WTC11 (cell line): Measurements from ENCODE around the gene SENP8.

Source experiments
- ATF3 ChIP-seq: sonication (generic); formaldehyde crosslinking; conservative IDR thresholded peaks from 2 replicates; pipeline ENCODE4 v1.8.1; 2022; ENCODE audit warnings: mild to moderate bottlenecking, missing genetic modification reagents
- CTCF ChIP-seq: fragments of 200-600 bp; IDR thresholded peaks from 2 replicates; pipeline ENCODE4 v1.8.0; 2022; ENCODE audit warnings: antibody characterized with exemption
- E2F4 ChIP-seq: sonication (generic); formaldehyde crosslinking; IDR thresholded peaks from 2 replicates; pipeline ENCODE4 v1.8.1; 2022; ENCODE audit warnings: low read depth, mild to moderate bottlenecking, moderate library complexity, missing genetic modification reagents, borderline replicate concordance
- FOXJ3 ChIP-seq: sonication (generic); formaldehyde crosslinking; IDR thresholded peaks from 2 replicates; pipeline ENCODE4 v1.9.0; 2021; ENCODE audit warnings: missing genetic modification reagents, mild to moderate bottlenecking, borderline replicate concordance
- MAX ChIP-seq: sonication (generic); formaldehyde crosslinking; IDR thresholded peaks from 2 replicates; pipeline ENCODE4 v1.8.0; 2022; ENCODE audit warnings: mild to moderate bottlenecking, missing genetic modification reagents
- NFATC4 ChIP-seq: fragments of 250-450 bp; sonication (Bioruptor Pico); IDR thresholded peaks from 2 replicates; pipeline ENCODE4 v1.9.0; 2021; ENCODE audit warnings: mild to moderate bottlenecking
- PRRX2 ChIP-seq: fragments of 250-450 bp; sonication (Bioruptor Pico); IDR thresholded peaks from 2 replicates; pipeline ENCODE4 v1.8.0; 2021; ENCODE audit warnings: mild to moderate bottlenecking
- SOX15 ChIP-seq: fragments of 250-450 bp; sonication (Bioruptor Pico); IDR thresholded peaks from 2 replicates; pipeline ENCODE4 v1.9.0; 2021; ENCODE audit warnings: mild to moderate bottlenecking
- TP53 ChIP-seq: sonication (generic); formaldehyde crosslinking; IDR thresholded peaks from 2 replicates; pipeline ENCODE4 v1.8.1; 2023; ENCODE audit warnings: mild to moderate bottlenecking, missing genetic modification reagents
- USF2 ChIP-seq: sonication (generic); formaldehyde crosslinking; IDR thresholded peaks from 2 replicates; pipeline ENCODE4 v1.8.1; 2023; ENCODE audit warnings: mild to moderate bottlenecking, missing genetic modification reagents, moderate library complexity
- ZBTB43 ChIP-seq: sonication (generic); formaldehyde crosslinking; IDR thresholded peaks from 2 replicates; pipeline ENCODE4 v1.8.1; 2023; ENCODE audit warnings: mild to moderate bottlenecking, missing genetic modification reagents
- ZSCAN18 ChIP-seq: fragments of 250-450 bp; sonication (Bioruptor Pico); IDR thresholded peaks from 2 replicates; pipeline ENCODE4 v2.1.2; 2022; ENCODE audit warnings: mild to moderate bottlenecking, moderate library complexity

- no peak for TF ChIP-seq NFATC4 (CRISPR knock-in tag)
- no peak for TF ChIP-seq CTCF
- no peak for TF ChIP-seq FOXJ3 (CRISPR knock-in tag)
- TF ChIP-seq ATF3 (CRISPR knock-in tag): no peak
- TF ChIP-seq TP53: no peak
- no peak for TF ChIP-seq USF2 (CRISPR knock-in tag)
- TF ChIP-seq ZBTB43 (CRISPR knock-in tag): no peak
- no peak for TF ChIP-seq SOX15 (CRISPR knock-in tag)
- no peak for TF ChIP-seq ZSCAN18 (CRISPR knock-in tag)
- no peak for TF ChIP-seq PRRX2 (CRISPR knock-in tag)
- TF ChIP-seq MAX (CRISPR knock-in tag): no peak
- no peak for TF ChIP-seq E2F4 (CRISPR knock-in tag)
Measured at GRCh38 chr15:72153269-72154000, 35.2 kb downstream of the SENP8 start.
